CD14-positive monocyte (primary cell): Measurements from ENCODE around the gene USB1. TPM values are rescaled to one million over a fixed set of nuclear protein-coding genes. Genes with fewer than 3 reads are reported as not detected.

ENCODE experiments used
- DNase-seq, 3 donors: peaks; one replicate each; pipeline ENCODE4 v3.0.0-alpha.2; 2011 to 2022
- H2AFZ ChIP-seq: 2 replicates; pipeline ENCODE4 v1.6.0; 2012; ENCODE audit warnings: mild to moderate bottlenecking, low read depth, low read length, inconsistent platforms; ENCODE audit not compliant: insufficient read depth, poor library complexity, severe bottlenecking
- H3K27ac ChIP-seq, 2 donors: 1 replicate in 1 of 2; 2 replicates in 1 of 2; pipeline ENCODE4 v1.5.1; 2012 to 2013; ENCODE audit warnings: low read length in 2 of 2, control low read depth in 1 of 2, inconsistent platforms in 1 of 2, low read depth in 1 of 2, mild to moderate bottlenecking in 1 of 2
- H3K27me3 ChIP-seq, 2 donors: one replicate each; pipeline versions ENCODE4 v1.6.0 to v1.6.1; 2011 to 2013; ENCODE audit warnings: low read length in 2 of 2; ENCODE audit not compliant: control insufficient read depth in 2 of 2, insufficient read depth in 2 of 2
- H3K36me3 ChIP-seq, 2 donors: replicated peaks in 1 of 2; 1 replicate in 1 of 2; 2 replicates in 1 of 2; pipeline versions ENCODE4 v1.5.1 to v1.6.1; 2012 to 2013; ENCODE audit warnings: low read length in 2 of 2, control low read depth in 1 of 2, inconsistent platforms in 1 of 2, mild to moderate bottlenecking in 1 of 2; ENCODE audit not compliant: insufficient read depth in 2 of 2, control insufficient read depth in 1 of 2
- H3K4me1 ChIP-seq, 2 donors: 1 replicate in 1 of 2; 2 replicates in 1 of 2; pipeline versions ENCODE4 v1.5.1 to v1.6.1; 2012 to 2013; ENCODE audit warnings: low read length in 2 of 2, control low read depth in 1 of 2, inconsistent platforms in 1 of 2, mild to moderate bottlenecking in 1 of 2, moderate library complexity in 1 of 2; ENCODE audit not compliant: insufficient read depth in 2 of 2, control insufficient read depth in 1 of 2
- H3K4me2 ChIP-seq: replicated peaks from 2 replicates; pipeline ENCODE3; 2012; ENCODE audit warnings: low read length, moderate library complexity, mild to moderate bottlenecking; ENCODE audit not compliant: poor library complexity, severe bottlenecking; ENCODE audit errors: extremely low read depth
- H3K4me3 ChIP-seq, 3 experiments: fragments of 200-600 bp in 1 of 3; sonication (generic) in 1 of 3; replicated peaks in 1 of 3; 1 replicate in 2 of 3; 2 replicates in 1 of 3; pipeline ENCODE4 v1.5.1; 2011 to 2013; ENCODE audit warnings: low read length in 3 of 3, mild to moderate bottlenecking in 3 of 3, control low read depth in 2 of 3, low read depth in 2 of 3, inconsistent platforms in 1 of 3, moderate library complexity in 1 of 3
- H3K79me2 ChIP-seq: 2 replicates; pipeline ENCODE4 v1.6.0; 2012; ENCODE audit warnings: mild to moderate bottlenecking, control low read depth, inconsistent platforms, low read length, moderate library complexity; ENCODE audit not compliant: insufficient read depth
- H3K9ac ChIP-seq: 2 replicates; pipeline ENCODE4 v1.6.0; 2017; ENCODE audit warnings: low read length, mild to moderate bottlenecking; ENCODE audit not compliant: insufficient read depth, poor library complexity, severe bottlenecking
- H3K9me3 ChIP-seq, 2 donors: replicated peaks in 1 of 2; 1 replicate in 1 of 2; 2 replicates in 1 of 2; pipeline versions ENCODE4 v1.5.1 to v1.6.1; 2012 to 2013; ENCODE audit warnings: low read length in 2 of 2, control low read depth in 1 of 2; ENCODE audit not compliant: control insufficient read depth in 1 of 2, insufficient read depth in 1 of 2
- H4K20me1 ChIP-seq: 2 replicates; pipeline ENCODE4 v1.6.0; 2012; ENCODE audit warnings: mild to moderate bottlenecking, low read length, control low read depth, moderate library complexity; ENCODE audit not compliant: insufficient read depth
- H3K27ac Mint-ChIP-seq, 7 donors: one replicate each; pipeline ENCODE4 v1.8.0; 2020; ENCODE audit warnings: mild to moderate bottlenecking in 7 of 7, mixed read lengths in 7 of 7, moderate library complexity in 6 of 7, inconsistent platforms in 2 of 7
- H3K27me3 Mint-ChIP-seq, 3 donors: one replicate each; pipeline ENCODE4 v1.8.0; 2021 to 2022; ENCODE audit warnings: low read depth in 3 of 3, mild to moderate bottlenecking in 3 of 3, mixed read lengths in 3 of 3, moderate library complexity in 3 of 3, inconsistent platforms in 1 of 3
- H3K36me3 Mint-ChIP-seq, 2 donors: one replicate each; pipeline ENCODE4 v1.8.0; 2020; ENCODE audit warnings: mixed read lengths in 2 of 2, inconsistent platforms in 1 of 2, mild to moderate bottlenecking in 1 of 2
- H3K4me1 Mint-ChIP-seq: one replicate; pipeline ENCODE4 v1.8.0; 2020; ENCODE audit warnings: mild to moderate bottlenecking, mixed read lengths
- H3K4me3 Mint-ChIP-seq, 2 donors: one replicate each; pipeline ENCODE4 v1.8.0; 2020; ENCODE audit warnings: mild to moderate bottlenecking in 2 of 2, mixed read lengths in 2 of 2, moderate library complexity in 1 of 2
- H3K9me3 Mint-ChIP-seq, 7 donors: one replicate each; pipeline ENCODE4 v1.8.0; 2020 to 2022; ENCODE audit warnings: mixed read lengths in 7 of 7, mild to moderate bottlenecking in 6 of 7, moderate library complexity in 6 of 7, inconsistent platforms in 2 of 7
- WGBS: methylation state at CpG from one replicate; pipeline ENCODE4 v1.1.5; 2013; ENCODE audit warnings: missing lambda C conversion rate; ENCODE audit not compliant: insufficient coverage; 5-methylcytosine and 5-hydroxymethylcytosine counted together
- intact Hi-C, 2 donors: fragments of 100-400 bp; cut with micrococcal nuclease; formaldehyde crosslinking; loops; one replicate each; pipeline versions ENCODE4 v1.15.0 to v1.15.1; 2023
- polyA plus RNA-seq, 3 donors: library from polyadenylated mRNA; depleted of rRNA in 1 of 3; unstranded in 2 of 3; stranded (reverse) in 1 of 3; fragments of 300-500 nt in 2 of 3; fragments of >200 nt in 1 of 3; fragmentation: Illumina TruSeq in 2 of 3; gene quantifications; 1 replicate in 2 of 3; 2 replicates in 1 of 3; pipeline ENCODE4 v1.2.3, GENCODE V29; 2012 to 2021
- TF ChIP-seq, protein P1 (sequence below): fragments of 200-600 bp; IDR thresholded peaks from one replicate; pipeline ENCODE4 v1.8.0; 2022; ENCODE audit warnings: antibody characterized with exemption, mild to moderate bottlenecking

Gene USB1
- polyA plus RNA-seq, 3 donors = 25.7 to 55.7 (median 44.4) TPM

GRCh38 chr16:58009856-58010416 lies 8.7 kb downstream of the USB1 start:
- peak overlapping the region in 1 of 7 donors; percentile 82 for H3K27ac Mint-ChIP-seq
- no peaks in the 10 kb centered on the region for H3K27me3 ChIP-seq

GRCh38 chr16:58010886-58011285 lies 9.7 kb downstream of the USB1 start:
- H2AFZ ChIP-seq = no peak overlapping the region
- H3K79me2 ChIP-seq = peaks cover 19% of the 10 kb centered on the region
- DNase-seq = no peak
- peaks cover 62 to 78% of the 10 kb centered on the region in 2 donors for H3K36me3 Mint-ChIP-seq
- H3K36me3 ChIP-seq = peaks cover 51 to 80% of the 10 kb centered on the region in 2 donors
- no peak overlapping the region for H3K4me3 Mint-ChIP-seq
- H3K27me3 ChIP-seq = no peaks in the 10 kb centered on the region
- H3K4me3 ChIP-seq = no peak overlapping the region
- no peak overlapping the region for H3K9ac ChIP-seq
- 86% methylated on average over 1 of the region's 3 CpGs for WGBS
- intact Hi-C loops = loop anchor here (10.0 kb wide), 1 partner anchor 114 kb away; the partner anchor contains the start of gene CFAP20 (in 2 of the 2)
- H3K4me2 ChIP-seq = no peak overlapping the region
- H3K27ac ChIP-seq = no peak overlapping the region
- peaks cover 0 to 1% (median 0%) of the 10 kb centered on the region in 3 donors for H3K27me3 Mint-ChIP-seq
- TF ChIP-seq, protein P1, sequence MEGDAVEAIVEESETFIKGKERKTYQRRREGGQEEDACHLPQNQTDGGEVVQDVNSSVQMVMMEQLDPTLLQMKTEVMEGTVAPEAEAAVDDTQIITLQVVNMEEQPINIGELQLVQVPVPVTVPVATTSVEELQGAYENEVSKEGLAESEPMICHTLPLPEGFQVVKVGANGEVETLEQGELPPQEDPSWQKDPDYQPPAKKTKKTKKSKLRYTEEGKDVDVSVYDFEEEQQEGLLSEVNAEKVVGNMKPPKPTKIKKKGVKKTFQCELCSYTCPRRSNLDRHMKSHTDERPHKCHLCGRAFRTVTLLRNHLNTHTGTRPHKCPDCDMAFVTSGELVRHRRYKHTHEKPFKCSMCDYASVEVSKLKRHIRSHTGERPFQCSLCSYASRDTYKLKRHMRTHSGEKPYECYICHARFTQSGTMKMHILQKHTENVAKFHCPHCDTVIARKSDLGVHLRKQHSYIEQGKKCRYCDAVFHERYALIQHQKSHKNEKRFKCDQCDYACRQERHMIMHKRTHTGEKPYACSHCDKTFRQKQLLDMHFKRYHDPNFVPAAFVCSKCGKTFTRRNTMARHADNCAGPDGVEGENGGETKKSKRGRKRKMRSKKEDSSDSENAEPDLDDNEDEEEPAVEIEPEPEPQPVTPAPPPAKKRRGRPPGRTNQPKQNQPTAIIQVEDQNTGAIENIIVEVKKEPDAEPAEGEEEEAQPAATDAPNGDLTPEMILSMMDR = no peak
- peaks cover 8% of the 10 kb centered on the region for H4K20me1 ChIP-seq
- H3K4me1 ChIP-seq = no peaks in the 10 kb centered on the region
- H3K4me1 Mint-ChIP-seq = peaks cover 4% of the 10 kb centered on the region
- H3K9me3 ChIP-seq = peaks cover 0 to 6% of the 10 kb centered on the region in 2 donors
- H3K27ac Mint-ChIP-seq = no peak overlapping the region
- peaks cover 0 to 9% (median 6%) of the 10 kb centered on the region in 7 donors for H3K9me3 Mint-ChIP-seq

More at GRCh38 chr16:58009856-58010416, 8.7 kb downstream of the USB1 start:
- Histone ChIP-seq H3K9me3 (peaks cover 0 to 6% of the 10 kb centered on the region in 2 donors), H3K36me3 (peaks cover 48 to 74% of the 10 kb centered on the region in 2 donors), H3K27ac (no peak overlapping the region), H3K4me1 (no peaks in the 10 kb centered on the region), H3K4me2 (no peak overlapping the region), H3K79me2 (peaks cover 22% of the 10 kb centered on the region), H3K4me3 (no peak overlapping the region), H4K20me1 (peaks cover 13% of the 10 kb centered on the region), H2AFZ (no peak overlapping the region), H3K9ac (no peak overlapping the region)
- no peak for DNase-seq
- peaks cover 6% of the 10 kb centered on the region for H3K4me1 Mint-ChIP-seq
- H3K4me3 Mint-ChIP-seq = no peak overlapping the region
- peaks cover 0 to 1% (median 0%) of the 10 kb centered on the region in 3 donors for H3K27me3 Mint-ChIP-seq
- intact Hi-C loops = loop anchor here (5.0 to 10.0 kb wide), 3 partner anchors 115 to 208 kb away; partner anchors contain the start of genes CFAP20 (in 2 of the 2) and KIFC3 (in 2 of the 2)
- peaks cover 0 to 10% (median 6%) of the 10 kb centered on the region in 7 donors for H3K9me3 Mint-ChIP-seq
- 100% methylated on average over 9 of the region's 11 CpGs for WGBS
- TF ChIP-seq, protein P1 = no peak
- H3K36me3 Mint-ChIP-seq = peaks cover 66 to 83% of the 10 kb centered on the region in 2 donors
